ENCODE data around the gene KLHL29. TPM values are rescaled to one million over a fixed set of nuclear protein-coding genes. Genes with fewer than 3 reads are reported as not detected.
A peak's percentile ranks its signal among the peaks of the same experiment; 100 is the strongest.

KLHL29 gene
- total RNA-seq, 1 donor from 2014 or later = 8.4 TPM

- Mint-ChIP-seq H3K27ac (ENCODE audit: unreplicated experiment) (peak overlapping the region; percentile 70), H3K4me1 (peaks cover 46% of the 10 kb centered on the region), H3K27me3 (ENCODE audit: low read depth) (no peaks in the 10 kb centered on the region), H3K36me3 (ENCODE audit: low read depth) (no peaks in the 10 kb centered on the region), H3K9me3 (no peaks in the 10 kb centered on the region), H3K4me3 (no peak overlapping the region)
- DNase-seq (ENCODE audit: low read depth, low spot score) = no peak
- TF ChIP-seq CTCF (conservative IDR thresholded peaks at IDR 0.05) = no peak
Observed at GRCh38 chr2:23544589-23545295, 159.8 kb downstream of the KLHL29 start.

GRCh38 chr2:23545396-23545795 is 160.4 kb downstream of the KLHL29 start:
- Mint-ChIP-seq H3K36me3 (ENCODE audit: low read depth) (no peaks in the 10 kb centered on the region), H3K27me3 (ENCODE audit: low read depth) (no peaks in the 10 kb centered on the region), H3K4me1 (peaks cover 52% of the 10 kb centered on the region), H3K27ac (ENCODE audit: unreplicated experiment) (no peak overlapping the region), H3K9me3 (no peaks in the 10 kb centered on the region), H3K4me3 (no peak overlapping the region)
- no peak for TF ChIP-seq CTCF (conservative IDR thresholded peaks at IDR 0.05)
- DNase-seq (ENCODE audit: low read depth, low spot score) = no peak

- no peaks in the 10 kb centered on the region for H3K9me3 Mint-ChIP-seq
- H3K4me3 Mint-ChIP-seq = no peak overlapping the region
- no peak overlapping the region for H3K27ac Mint-ChIP-seq (ENCODE audit: unreplicated experiment)
- DNase-seq (ENCODE audit: low read depth, low spot score) = no peak
- TF ChIP-seq CTCF (conservative IDR thresholded peaks at IDR 0.05) = no peak
- peaks cover 56% of the 10 kb centered on the region for H3K4me1 Mint-ChIP-seq
- no peaks in the 10 kb centered on the region for H3K27me3 Mint-ChIP-seq (ENCODE audit: low read depth)
- no peaks in the 10 kb centered on the region for H3K36me3 Mint-ChIP-seq (ENCODE audit: low read depth)
Observed at GRCh38 chr2:23545811-23546210, 160.8 kb downstream of the KLHL29 start.

GRCh38 chr2:23546913-23547312 is 161.9 kb downstream of the KLHL29 start:
- no peaks in the 10 kb centered on the region for H3K36me3 Mint-ChIP-seq (ENCODE audit: low read depth)
- no peak overlapping the region for H3K4me3 Mint-ChIP-seq

GRCh38 chr2:23547725-23548124 is 162.7 kb downstream of the KLHL29 start:
- DNase-seq (ENCODE audit: low read depth, low spot score) = no peak
- H3K4me3 Mint-ChIP-seq = no peak overlapping the region
- peaks cover 53% of the 10 kb centered on the region for H3K4me1 Mint-ChIP-seq
- H3K9me3 Mint-ChIP-seq = no peaks in the 10 kb centered on the region
- H3K36me3 Mint-ChIP-seq (ENCODE audit: low read depth) = no peaks in the 10 kb centered on the region
- TF ChIP-seq CTCF (conservative IDR thresholded peaks at IDR 0.05) = no peak
- no peaks in the 10 kb centered on the region for H3K27me3 Mint-ChIP-seq (ENCODE audit: low read depth)
- H3K27ac Mint-ChIP-seq (ENCODE audit: unreplicated experiment) = no peak overlapping the region

More at GRCh38 chr2:23546913-23547312, 161.9 kb downstream of the KLHL29 start:
- DNase-seq (ENCODE audit: low read depth, low spot score) = no peak
- no peak for TF ChIP-seq CTCF (conservative IDR thresholded peaks at IDR 0.05)
- H3K9me3 Mint-ChIP-seq = no peaks in the 10 kb centered on the region
- H3K27me3 Mint-ChIP-seq (ENCODE audit: low read depth) = no peaks in the 10 kb centered on the region
- peaks cover 57% of the 10 kb centered on the region for H3K4me1 Mint-ChIP-seq
- H3K27ac Mint-ChIP-seq (ENCODE audit: unreplicated experiment) = no peak overlapping the region
